HPDE6-E6E7 (cell line): ENCODE results near the gene KIAA1586.
A peak's percentile ranks its signal among the peaks of the same experiment; 100 is the strongest.
"Not testable (repeated sequence)": the region's sequence is repeated elsewhere in the genome, so short reads cannot be mapped to it uniquely, and the experiment has no call there.

Experiments
- DNase-seq: peaks from one replicate; pipeline ENCODE4 v3.0.0; 2011; ENCODE audit warnings: missing footprints; ENCODE audit errors: extremely low spot score

KIAA1586 gene

DNA sequence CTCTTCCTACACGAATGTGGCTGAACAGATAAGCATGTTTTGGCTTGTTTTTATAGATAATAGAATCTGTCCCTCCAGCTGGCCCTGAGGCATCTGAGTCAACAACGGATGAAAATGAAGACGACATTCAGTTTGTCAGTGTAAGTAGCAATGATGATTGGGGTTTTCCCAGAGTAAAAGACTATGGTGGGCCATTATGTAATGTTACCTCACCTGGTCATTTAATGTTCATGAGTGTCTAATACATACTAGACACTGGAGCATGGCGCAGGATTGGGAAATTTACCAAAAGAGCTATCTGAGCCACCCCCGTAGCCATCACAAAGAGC, 728 bp downstream of the KIAA1586 start:
- DNase-seq = not testable (repeated sequence)

DNA sequence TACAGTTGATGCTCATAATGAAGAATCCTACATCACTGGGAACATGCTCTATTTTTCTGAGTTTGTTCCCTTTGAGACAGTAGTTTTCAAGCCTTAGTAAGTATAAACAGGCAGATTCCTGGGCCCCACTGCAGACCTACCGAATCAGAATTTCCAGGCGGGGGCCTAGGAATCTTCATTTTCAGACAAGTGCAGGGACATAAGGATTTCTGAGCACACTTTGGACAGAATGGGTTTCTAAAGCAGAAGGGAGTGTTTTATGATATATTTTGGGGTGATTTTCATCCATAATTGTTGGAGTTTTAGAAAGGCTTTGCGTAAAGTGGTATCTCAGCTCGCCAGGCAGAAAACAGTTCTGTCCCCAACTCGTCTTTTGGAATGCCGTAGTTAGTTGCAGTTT, 1.4 kb downstream of the KIAA1586 start:
- DNase-seq = not testable (repeated sequence)

DNA sequence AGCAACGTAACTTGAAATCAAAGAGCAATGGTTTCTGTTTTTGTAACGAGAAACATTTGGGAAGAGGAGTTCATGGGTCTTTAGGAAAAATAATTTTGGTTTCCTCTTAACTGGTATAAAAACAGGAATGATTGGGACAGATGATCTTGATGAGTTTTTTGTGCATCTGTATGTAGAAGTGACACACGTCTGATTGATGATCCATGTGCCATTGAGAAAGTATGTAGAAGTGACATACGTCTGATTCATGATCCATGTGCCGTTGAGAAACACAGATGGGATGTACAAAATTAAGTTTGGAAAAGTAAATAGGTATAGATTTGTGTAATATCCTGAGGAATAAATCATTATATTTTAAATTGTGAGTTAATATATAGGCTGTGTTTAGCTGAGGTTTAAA, 2.1 kb downstream of the KIAA1586 start:
- no peak for DNase-seq

DNA sequence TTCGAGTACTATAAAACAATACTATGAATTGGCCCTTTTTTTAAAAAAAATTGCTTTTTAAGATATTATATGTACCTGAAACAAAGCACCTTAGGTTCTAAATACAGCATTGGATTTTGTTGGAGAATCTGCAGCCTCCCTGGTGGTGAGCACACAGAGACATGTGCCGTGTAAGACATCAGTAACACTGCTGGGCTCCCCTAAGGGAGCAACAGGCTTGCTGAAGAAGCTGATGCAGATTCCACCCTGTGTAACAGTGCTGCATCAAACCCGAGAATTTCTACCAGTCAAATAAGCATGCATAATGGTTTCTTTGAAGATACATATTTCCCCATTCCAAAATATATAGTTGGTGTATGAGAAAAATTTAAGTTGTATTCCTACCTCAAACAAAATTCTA, 17.4 kb downstream of the KIAA1586 start:
- no peak for DNase-seq

DNA sequence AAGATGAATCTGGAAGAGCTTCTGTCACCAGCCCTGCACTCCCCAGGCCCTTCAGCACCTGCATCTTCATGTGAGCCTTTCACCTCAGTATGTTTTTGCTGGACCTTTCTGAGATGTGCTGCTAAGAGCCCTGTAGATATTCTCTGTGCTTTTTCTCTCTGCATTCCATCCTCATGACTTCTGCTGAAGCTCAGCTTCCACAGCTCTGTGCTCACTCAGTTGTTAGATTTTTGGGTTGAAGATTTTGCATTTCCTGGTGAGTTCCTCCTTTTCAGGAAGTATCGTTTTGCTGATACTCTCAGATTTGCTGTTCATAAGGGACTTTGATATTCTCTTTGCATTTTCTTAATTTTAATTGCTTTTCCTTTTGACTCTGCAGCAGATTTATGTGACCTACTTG, 18.3 kb downstream of the KIAA1586 start:
- DNase-seq = no peak

DNA sequence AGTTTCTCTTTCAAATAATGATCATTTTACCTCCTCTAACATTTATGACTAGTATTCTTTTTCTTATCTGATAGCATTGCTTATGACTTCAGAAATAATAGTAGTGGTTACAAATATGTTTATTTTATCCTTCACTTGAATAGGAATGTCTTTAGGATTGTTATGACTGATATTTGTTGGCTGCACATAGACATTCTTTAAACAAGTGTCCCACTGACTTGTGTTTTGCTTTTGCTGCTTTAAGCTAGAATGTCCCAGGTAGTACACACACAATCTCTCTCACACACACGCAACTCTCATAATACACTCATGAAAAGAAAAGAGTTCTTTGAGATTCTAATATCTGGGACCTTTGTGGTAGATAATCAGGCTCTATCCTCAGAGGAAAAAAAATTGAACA, 21.6 kb downstream of the KIAA1586 start:
- no peak for DNase-seq

DNA sequence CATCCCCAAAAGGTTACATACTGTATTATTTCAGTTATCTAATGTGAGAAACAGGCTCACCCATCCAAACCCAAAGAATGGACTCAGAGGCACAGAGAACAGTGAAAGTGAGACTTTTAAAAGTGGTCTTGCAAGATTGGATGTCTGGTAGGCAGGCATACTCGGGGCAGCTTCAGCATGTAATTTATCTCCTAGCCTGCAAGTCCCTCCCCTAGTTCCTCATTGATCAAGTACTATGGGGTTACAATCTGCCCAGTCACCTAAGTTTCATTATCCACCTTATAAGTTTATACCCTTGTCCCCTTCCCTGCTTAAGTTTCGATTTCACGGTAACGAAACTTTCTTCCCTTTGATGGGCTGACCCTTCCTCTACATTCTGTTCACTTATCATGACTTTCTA, 22.7 kb downstream of the KIAA1586 start:
- DNase-seq = no peak

DNA sequence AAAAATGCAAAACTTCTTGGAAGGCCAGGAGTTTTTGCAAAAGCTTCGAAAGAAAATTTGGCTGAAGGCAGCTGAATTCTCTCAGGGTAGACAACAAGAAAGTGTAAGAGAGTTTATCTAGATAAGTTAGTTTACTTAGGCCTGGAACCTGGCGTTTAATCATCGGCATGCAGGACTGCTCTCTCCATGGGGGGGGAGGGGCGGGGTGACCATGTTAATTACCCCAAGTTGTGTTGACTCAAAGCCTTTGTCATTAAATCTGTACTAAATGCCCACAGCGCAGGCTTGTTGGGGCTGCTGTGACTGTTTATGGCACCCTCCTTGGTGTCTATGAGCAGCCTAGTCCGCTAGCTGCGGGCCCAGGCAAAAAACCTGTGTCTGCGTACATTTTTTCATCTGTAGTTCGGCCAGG, 23.4 kb downstream of the KIAA1586 start:
- DNase-seq = no peak

DNA sequence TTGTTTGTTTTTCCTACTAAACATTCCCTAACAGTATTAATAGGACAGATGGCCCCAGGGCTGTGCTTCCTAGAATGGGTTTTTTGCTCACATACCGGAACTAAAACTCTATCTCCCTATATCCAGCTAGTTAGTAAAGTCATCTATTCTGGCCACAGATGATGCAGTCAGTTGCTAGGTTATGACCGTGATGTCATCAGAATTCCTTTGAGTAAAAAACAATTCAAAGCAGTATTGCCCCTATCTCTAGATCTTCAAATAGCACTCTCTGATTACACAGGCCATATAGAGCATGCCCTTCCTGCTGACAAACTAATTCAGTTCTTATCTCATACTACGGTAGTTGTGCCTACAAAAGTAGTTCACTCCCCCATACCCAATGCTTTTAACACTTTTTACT, 25.6 kb downstream of the KIAA1586 start:
- no peak for DNase-seq

DNA sequence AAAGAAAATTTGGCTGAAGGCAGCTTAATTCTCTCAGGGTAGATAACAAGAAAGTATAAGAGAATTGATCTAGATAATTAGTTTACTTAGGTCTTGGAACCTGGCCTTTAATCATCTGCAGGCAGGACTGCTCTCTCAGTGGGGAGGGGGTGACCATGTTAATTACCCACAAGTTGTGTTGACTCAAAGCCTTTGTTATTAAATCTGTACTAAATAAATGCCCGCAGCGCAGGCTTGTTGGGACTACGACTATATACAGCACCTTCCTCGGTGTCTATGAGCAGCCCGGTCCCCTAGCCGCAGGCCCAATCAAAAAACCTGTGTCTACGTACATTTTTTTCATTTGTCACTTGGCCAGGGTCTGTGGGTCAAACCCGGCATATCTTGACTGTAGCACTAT, 27.9 kb downstream of the KIAA1586 start:
- DNase-seq = no peak

DNA sequence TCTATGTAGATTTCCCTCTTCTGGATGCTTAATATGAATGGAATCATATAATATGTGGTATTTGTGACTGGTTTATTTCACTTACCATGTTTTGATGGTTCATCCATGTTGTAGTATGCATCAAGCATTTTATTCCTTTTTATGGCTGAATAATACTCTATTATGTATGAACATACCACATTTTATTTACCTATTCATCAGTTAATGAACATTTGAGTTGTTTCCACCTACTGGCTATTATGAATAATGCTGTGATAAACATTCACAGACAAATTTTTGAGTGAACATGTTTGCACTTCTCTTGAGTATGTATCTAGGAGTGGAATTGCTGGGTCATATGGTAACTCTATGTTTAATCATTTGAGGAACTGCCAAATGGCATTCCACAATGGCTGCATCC, 28.6 kb downstream of the KIAA1586 start:
- DNase-seq = no peak

DNA sequence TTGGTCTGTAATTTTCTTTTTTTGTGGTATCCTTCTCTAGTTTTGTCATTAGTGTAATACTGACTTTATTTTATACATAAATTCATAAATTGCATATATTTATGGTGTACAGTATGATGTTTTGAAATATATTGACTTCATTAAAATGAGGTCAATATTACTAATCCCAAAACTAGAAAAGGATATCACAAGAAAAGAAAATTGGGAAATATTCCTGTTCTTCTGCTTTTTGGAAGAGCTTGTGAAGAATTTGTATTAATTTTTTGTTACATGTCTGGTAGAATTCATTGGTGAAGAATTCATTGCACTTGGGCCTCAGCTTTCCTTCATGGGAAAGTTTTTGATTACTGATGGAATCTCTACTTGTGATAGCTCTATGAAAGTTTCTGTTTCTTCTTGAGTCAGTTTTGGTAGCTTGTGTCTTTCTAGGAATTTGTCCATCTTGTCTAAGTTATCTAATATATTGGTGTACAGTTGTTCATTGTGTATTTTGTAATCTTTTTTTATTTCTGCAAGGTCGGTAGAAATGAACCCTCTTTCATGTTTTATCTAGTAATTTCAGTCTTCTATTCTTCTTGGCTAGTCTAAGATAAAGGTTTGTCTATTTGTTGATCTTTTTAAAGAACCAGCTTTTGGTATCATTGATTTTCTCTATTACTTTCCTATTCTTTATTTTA, 32.2 kb downstream of the KIAA1586 start:
- no peak for DNase-seq

DNA sequence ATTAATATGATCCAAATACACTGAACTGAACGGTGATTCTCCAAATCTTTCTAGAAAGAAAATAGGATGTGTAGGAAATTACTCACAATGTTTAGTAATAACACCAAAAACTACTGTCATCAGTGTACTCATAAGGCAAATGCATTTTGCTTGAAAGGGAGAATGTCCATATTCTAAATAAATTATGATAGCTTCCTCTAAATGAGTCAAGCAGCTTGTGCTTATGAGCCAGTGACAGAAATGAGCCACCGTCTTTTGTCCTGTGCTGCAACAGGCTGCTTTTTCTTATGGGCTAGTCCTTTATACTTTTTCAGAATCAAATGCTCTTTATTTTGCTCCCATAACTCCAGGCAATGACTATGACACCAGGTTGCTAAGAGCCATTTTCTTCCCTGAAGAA, 39.0 kb downstream of the KIAA1586 start:
- no peak for DNase-seq

DNA sequence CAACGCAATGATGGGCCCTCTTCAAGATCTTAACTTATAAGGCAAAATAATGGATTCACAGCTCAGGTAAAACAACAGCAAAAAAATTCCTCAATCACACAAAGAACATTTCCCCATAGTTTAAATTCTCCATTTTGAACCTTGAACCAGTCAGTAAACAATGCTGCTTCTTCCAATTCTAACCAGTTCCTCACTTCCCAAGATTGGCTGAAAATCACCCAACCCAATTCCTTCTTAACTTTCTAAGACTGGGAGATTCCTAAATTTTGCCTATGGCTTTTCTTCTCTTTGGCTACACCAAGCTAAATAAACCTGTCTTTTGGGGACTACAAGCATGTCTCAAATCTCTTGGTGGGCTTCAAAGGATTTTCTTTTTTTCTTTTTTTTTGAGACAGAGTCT, 40.4 kb downstream of the KIAA1586 start:
- DNase-seq = no peak

DNA sequence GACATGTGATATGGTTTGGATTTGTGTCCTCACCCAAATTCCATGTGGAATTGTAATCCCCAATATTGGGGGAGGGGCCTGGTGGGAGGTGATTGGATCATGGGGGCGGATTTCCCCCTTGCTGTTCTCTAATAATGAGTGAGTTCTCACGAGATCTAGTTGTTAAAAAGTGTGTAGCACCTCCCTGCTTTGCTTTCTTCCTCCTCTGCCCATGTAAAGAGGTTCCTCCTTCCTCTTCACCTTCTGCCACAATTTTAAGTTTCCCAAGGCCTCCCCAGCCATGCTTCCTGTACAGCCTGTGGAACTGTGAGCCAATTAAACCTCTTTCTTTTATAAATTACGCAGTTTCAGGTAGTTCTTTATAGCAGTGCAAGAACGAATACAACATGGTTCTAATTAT, 41.4 kb downstream of the KIAA1586 start:
- DNase-seq = no peak

DNA sequence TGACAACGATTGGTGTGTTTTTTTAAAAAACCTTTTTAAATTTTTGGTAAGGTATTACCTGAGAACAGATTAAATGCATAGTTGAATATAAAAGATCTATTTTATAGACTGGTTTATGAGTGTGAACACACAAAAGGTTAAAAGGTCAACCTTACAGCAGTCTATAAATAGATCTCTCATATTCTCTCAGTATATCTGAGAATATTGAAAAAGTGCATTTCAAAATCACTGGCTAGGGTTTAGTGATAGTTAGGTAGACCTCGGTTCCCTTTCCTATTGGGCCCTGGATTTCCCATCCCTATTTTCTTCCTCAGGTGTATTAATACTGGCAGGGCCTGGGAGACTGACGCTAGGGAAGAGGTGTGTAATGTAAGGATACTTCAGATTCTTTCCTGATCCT, 42.8 kb downstream of the KIAA1586 start:
- DNase-seq = no peak

DNA sequence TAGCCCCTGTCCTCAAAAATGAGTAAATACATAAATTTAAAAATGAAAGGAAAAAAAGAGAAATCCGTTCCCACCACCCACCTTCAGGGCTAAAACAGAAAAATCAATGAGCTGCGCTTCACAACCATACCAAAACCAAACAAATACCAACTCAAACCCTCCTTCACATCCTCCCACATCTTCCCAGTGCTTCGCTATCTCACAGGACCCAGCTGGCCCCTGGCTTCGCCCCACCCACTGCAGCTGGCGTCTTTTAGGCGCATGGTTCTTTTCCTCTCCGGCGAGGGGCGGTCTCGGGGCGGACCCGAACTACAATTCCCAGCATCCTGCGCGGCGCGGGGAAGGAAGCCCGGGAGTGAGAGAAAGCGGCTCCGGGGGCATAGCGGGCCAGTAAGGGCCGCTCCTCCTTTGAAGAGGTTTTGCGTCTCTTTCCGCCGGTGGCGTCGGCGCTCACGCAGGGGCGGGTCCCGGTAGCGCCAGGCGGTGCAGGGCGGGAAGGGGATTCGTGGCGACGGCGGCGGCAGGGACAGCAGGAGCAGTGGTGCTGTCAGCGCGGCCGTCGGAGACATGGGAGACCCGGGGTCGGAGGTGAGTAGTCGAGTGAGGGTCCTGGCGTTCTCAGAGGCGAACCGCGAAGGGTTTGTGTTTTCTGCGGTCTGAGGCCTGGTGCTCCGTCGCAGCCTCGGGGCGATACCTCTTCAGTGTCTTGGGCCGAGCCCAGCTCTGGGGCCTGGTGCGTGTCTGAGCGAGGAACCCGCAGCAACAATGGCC, 43.4 kb downstream of the KIAA1586 start, which contains the start of gene ZNF451:
Gene ZNF451 (plus strand): TSS at position 502 of the 771 bp plus-strand sequence. CDS start 66 bp downstream, at position 568.
- peak; percentile 91 for DNase-seq

DNA sequence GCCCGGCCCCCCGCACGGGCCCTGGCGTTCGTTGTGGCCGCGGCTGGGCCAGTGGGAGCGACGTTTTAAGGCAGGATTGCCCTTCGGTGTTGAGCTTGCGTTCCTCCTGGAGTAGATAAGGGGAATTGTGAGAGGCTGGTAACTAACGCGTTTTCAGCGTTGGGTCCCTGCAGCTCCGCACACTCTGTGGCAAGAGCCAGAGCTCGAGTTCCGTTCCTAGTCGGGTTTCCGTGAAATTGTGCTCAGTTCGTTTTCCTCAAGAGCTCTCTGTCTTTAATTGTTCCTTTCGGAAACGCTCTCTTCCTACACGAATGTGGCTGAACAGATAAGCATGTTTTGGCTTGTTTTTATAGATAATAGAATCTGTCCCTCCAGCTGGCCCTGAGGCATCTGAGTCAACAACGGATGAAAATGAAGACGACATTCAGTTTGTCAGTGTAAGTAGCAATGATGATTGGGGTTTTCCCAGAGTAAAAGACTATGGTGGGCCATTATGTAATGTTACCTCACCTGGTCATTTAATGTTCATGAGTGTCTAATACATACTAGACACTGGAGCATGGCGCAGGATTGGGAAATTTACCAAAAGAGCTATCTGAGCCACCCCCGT, 44.1 kb downstream of the KIAA1586 start:
- not testable (repeated sequence) for DNase-seq

DNA sequence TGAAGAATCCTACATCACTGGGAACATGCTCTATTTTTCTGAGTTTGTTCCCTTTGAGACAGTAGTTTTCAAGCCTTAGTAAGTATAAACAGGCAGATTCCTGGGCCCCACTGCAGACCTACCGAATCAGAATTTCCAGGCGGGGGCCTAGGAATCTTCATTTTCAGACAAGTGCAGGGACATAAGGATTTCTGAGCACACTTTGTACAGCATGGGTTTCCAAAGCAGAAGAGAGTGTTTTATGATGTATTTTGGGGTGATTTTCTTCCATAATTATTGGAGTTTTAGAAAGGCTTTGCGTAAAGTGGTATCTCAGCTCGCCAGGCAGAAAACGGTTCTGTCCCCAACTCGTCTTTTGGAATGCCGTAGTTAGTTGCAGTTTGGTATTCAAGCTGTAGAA, 44.9 kb downstream of the KIAA1586 start:
- not testable (repeated sequence) for DNase-seq

DNA sequence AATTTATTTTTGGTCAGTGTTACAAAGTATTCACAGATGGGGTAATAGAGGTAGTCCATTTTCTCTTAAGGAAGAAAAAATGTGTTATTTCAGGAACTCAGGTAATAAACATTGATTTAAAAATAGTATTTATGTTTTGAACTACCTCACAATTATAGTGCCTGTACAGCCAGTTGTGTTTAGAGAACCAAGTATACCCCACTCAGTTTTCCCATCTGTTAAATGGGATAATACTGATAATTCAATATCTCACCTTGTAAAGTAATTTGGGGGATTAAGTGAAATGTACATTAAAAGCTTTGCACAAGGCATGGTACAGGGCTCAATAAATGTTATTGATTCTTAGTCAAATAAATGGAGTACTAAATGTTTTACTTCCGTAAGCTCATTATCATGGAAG, 48.2 kb downstream of the KIAA1586 start:
- DNase-seq = no peak

DNA sequence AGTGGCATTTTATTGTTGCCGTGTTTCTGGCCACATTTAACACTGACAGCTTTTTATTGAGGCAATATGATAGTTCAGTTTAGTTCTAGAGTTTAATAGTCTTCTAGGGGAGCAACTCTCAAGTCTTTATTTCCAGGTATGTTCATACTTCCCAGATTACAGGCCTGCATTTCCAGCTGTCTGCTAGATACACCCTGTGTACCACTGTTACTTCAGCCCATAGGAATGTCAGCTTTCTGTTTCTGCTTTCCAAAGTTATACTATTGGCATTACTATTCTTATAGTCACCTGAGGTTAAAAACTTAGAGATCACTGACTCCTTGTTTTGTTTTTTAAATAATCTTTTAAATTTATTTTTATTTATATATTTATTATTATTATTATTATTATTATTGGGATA, 51.1 kb downstream of the KIAA1586 start:
- no peak for DNase-seq

DNA sequence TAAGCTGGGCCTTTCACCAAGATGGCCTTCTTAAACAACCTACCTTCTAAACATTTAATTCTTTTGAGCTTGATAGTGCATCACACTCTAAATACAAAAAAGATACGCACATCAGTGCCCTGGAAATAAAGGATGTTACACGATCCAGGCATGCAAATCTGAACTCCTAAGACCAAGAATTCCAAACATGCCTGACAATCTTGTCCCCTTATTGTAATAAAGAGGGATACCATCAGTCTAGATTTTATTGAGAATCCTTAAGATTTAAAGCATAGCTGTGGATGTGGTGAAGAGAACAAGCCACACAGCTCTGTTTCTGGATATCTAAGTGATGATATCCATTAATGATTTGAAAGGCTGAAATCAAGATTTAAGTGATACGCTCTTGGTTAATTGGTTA, 56.5 kb downstream of the KIAA1586 start:
- no peak for DNase-seq

DNA sequence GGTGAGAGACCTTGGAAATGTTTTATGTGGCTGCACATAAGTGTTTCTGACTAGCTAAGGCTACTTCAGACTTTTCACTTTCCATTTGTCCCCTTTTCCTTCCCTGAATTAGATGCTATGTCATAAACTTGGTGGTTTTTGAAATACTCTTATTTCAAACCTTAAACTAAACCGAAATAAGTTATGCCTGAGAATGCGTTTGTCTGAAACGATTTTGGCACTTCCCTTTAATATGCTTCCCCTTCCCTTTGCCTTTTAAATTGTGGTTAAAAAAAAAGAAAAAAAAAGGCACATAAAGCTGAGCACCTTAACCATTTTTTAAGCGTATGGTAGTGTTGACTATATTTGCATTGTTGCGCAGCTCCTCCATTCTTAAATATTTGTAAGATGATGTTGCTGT, 57.8 kb downstream of the KIAA1586 start:
- no peak for DNase-seq
